ENCODE measurements around the gene DENND4B.

The DENND4B gene

GRCh38 chr1:153959454-153959853, 12.9 kb upstream of the DENND4B start:
- DNase-seq (ENCODE audit: extremely low spot score), result no peak
- ChIA-PET CTCF (no interaction called here), POLR2A (interaction anchor here (1.0 to 7.7 kb wide), 5 partner anchors 7 to 31 kb away, joined by 3 to 74 read pairs (median 20); partner anchors contain the start of genes CREB3L4, DENND4B, JTB and RAB13)
- TF ChIP-seq LEF1 (IDR thresholded peaks at IDR 0.05; ENCODE audit: borderline replicate concordance) (no peak), NFRKB (IDR thresholded peaks at IDR 0.05) (no peak), FOXM1 (IDR thresholded peaks at IDR 0.05; ENCODE audit: borderline replicate concordance) (no peak), CTBP1 (IDR thresholded peaks at IDR 0.05; ENCODE audit: borderline replicate concordance) (no peak), FOXK2 (IDR thresholded peaks at IDR 0.05) (no peak), BHLHE40 (IDR thresholded peaks at IDR 0.05; ENCODE audit: borderline replicate concordance) (no peak), ZNF384 (IDR thresholded peaks at IDR 0.05) (no peak), L3MBTL2 (conservative IDR thresholded peaks at IDR 0.05) (no peak), HDGF (IDR thresholded peaks at IDR 0.05; ENCODE audit: borderline replicate concordance) (no peak), TARDBP (IDR thresholded peaks at IDR 0.05) (no peak), ELF4 (IDR thresholded peaks at IDR 0.05) (no peak), PKNOX1 (IDR thresholded peaks at IDR 0.05) (no peak), SP1 (IDR thresholded peaks at IDR 0.05) (no peak), SUZ12 (IDR thresholded peaks at IDR 0.05) (no peak), FOXA1 (IDR thresholded peaks at IDR 0.05) (no peak), ARNT (IDR thresholded peaks at IDR 0.05) (no peak)

- ChIA-PET CTCF (interaction anchor here (0.8 kb wide), 1 partner anchor 9 kb away, joined by 3 read pairs; the partner anchor contains the start of gene CREB3L4), POLR2A (interaction anchor here (1.5 to 7.7 kb wide), 4 partner anchors 8 to 32 kb away, joined by 4 to 74 read pairs (median 25); partner anchors contain the start of genes CREB3L4, DENND4B and JTB)
- TF ChIP-seq BHLHE40 (IDR thresholded peaks at IDR 0.05; ENCODE audit: borderline replicate concordance) (no peak), CTBP1 (IDR thresholded peaks at IDR 0.05; ENCODE audit: borderline replicate concordance) (no peak)
- no peak for DNase-seq (ENCODE audit: extremely low spot score)
Observed at GRCh38 chr1:153958961-153959260, 12.4 kb upstream of the DENND4B start.

- ChIA-PET POLR2A (interaction anchor here (0.6 to 7.7 kb wide), 8 partner anchors 9 to 35 kb away, joined by 3 to 74 read pairs (median 4); partner anchors contain the start of genes CREB3L4, DENND4B, GATAD2B and JTB), CTCF (interaction anchor here (0.8 to 1.1 kb wide), 2 partner anchors 9 to 12 kb away, joined by 3 read pairs; partner anchors contain the start of genes CREB3L4 and DENND4B)
- DNase-seq (ENCODE audit: extremely low spot score), result peak; percentile 97
- TF ChIP-seq LEF1 (IDR thresholded peaks at IDR 0.05; ENCODE audit: borderline replicate concordance) (no peak), FOXA1 (IDR thresholded peaks at IDR 0.05) (no peak), ELF4 (IDR thresholded peaks at IDR 0.05) (peak; percentile 99), SP1 (IDR thresholded peaks at IDR 0.05) (no peak), FOXK2 (IDR thresholded peaks at IDR 0.05) (no peak), L3MBTL2 (conservative IDR thresholded peaks at IDR 0.05) (peak; percentile 72), NFRKB (IDR thresholded peaks at IDR 0.05) (no peak), BHLHE40 (IDR thresholded peaks at IDR 0.05; ENCODE audit: borderline replicate concordance) (no peak), PKNOX1 (IDR thresholded peaks at IDR 0.05) (no peak; the same call in 1 of the 2 replicates)
Observed at GRCh38 chr1:153958111-153958960, 11.8 kb upstream of the DENND4B start, which contains the start of gene CRTC2. CRTC2 (minus strand) TSS chr1:153958612; CDS start chr1:153958497, 115 bp downstream.

GRCh38 chr1:153957744-153958110, 11.2 kb upstream of the DENND4B start:
- TF ChIP-seq SP1 (IDR thresholded peaks at IDR 0.05) (no peak), NFRKB (IDR thresholded peaks at IDR 0.05) (no peak), FOXM1 (IDR thresholded peaks at IDR 0.05; ENCODE audit: borderline replicate concordance) (no peak), ARNT (IDR thresholded peaks at IDR 0.05) (no peak), FOXA1 (IDR thresholded peaks at IDR 0.05) (no peak), L3MBTL2 (conservative IDR thresholded peaks at IDR 0.05) (no peak), FOXK2 (IDR thresholded peaks at IDR 0.05) (no peak), ZNF384 (IDR thresholded peaks at IDR 0.05) (no peak), TARDBP (IDR thresholded peaks at IDR 0.05) (no peak), PKNOX1 (IDR thresholded peaks at IDR 0.05) (no peak), CTBP1 (IDR thresholded peaks at IDR 0.05; ENCODE audit: borderline replicate concordance) (no peak), LEF1 (IDR thresholded peaks at IDR 0.05; ENCODE audit: borderline replicate concordance) (no peak), SUZ12 (IDR thresholded peaks at IDR 0.05) (no peak), ELF4 (IDR thresholded peaks at IDR 0.05) (no peak), HDGF (IDR thresholded peaks at IDR 0.05; ENCODE audit: borderline replicate concordance) (no peak), BHLHE40 (IDR thresholded peaks at IDR 0.05; ENCODE audit: borderline replicate concordance) (no peak)
- no peak for DNase-seq (ENCODE audit: extremely low spot score)
- ChIA-PET POLR2A (interaction anchor here (0.6 to 7.7 kb wide), 8 partner anchors 9 to 35 kb away, joined by 3 to 74 read pairs (median 4); partner anchors contain the start of genes CREB3L4, DENND4B, GATAD2B and JTB), CTCF (interaction anchor here (0.6 to 1.1 kb wide), 2 partner anchors 11 to 35 kb away, joined by 3 to 4 read pairs; partner anchors contain the start of gene DENND4B)

- TF ChIP-seq TARDBP (IDR thresholded peaks at IDR 0.05), result no peak
- TF ChIP-seq FOXK2 (IDR thresholded peaks at IDR 0.05), result no peak
- no peak for TF ChIP-seq HDGF (IDR thresholded peaks at IDR 0.05; ENCODE audit: borderline replicate concordance)
- TF ChIP-seq ELF4 (IDR thresholded peaks at IDR 0.05), result no peak
- TF ChIP-seq CTBP1 (IDR thresholded peaks at IDR 0.05; ENCODE audit: borderline replicate concordance), result no peak
- TF ChIP-seq PKNOX1 (IDR thresholded peaks at IDR 0.05), result no peak
- TF ChIP-seq NFRKB (IDR thresholded peaks at IDR 0.05), result no peak
- TF ChIP-seq SP1 (IDR thresholded peaks at IDR 0.05), result no peak
- no peak for TF ChIP-seq FOXA1 (IDR thresholded peaks at IDR 0.05)
- no peak for TF ChIP-seq L3MBTL2 (conservative IDR thresholded peaks at IDR 0.05)
- TF ChIP-seq LEF1 (IDR thresholded peaks at IDR 0.05; ENCODE audit: borderline replicate concordance), result no peak
- no peak for TF ChIP-seq SUZ12 (IDR thresholded peaks at IDR 0.05)
- no peak for TF ChIP-seq FOXM1 (IDR thresholded peaks at IDR 0.05; ENCODE audit: borderline replicate concordance)
- no peak for TF ChIP-seq ARNT (IDR thresholded peaks at IDR 0.05)
- TF ChIP-seq BHLHE40 (IDR thresholded peaks at IDR 0.05; ENCODE audit: borderline replicate concordance), result no peak
- TF ChIP-seq ZNF384 (IDR thresholded peaks at IDR 0.05), result no peak
- DNase-seq (ENCODE audit: extremely low spot score), result no peak
- ChIA-PET CTCF (interaction anchor here (0.6 to 1.2 kb wide), 3 partner anchors 10 to 34 kb away, joined by 3 to 4 read pairs (median 4); partner anchors contain the start of gene DENND4B), POLR2A (interaction anchor here (0.6 to 7.7 kb wide), 7 partner anchors 10 to 34 kb away, joined by 3 to 74 read pairs (median 14); partner anchors contain the start of genes CREB3L4, DENND4B, JTB and RPS27)
Observed at GRCh38 chr1:153956997-153957715, 10.6 kb upstream of the DENND4B start.
